Activated CD8-positive, alpha-beta T cell treated with anti-CD3 and anti-CD28 coated beads for 36 hours (primary cell): ENCODE results near the gene MYBBP1A. TPM values are rescaled to one million over a fixed set of nuclear protein-coding genes. Genes with fewer than 3 reads are reported as not detected.

Experiments
- ATAC-seq: fragments of 200-7000 bp; cut with Tn5 transposase; one replicate; pipeline ENCODE4 v1.10.0; 2021; ENCODE audit warnings: mild to moderate bottlenecking, moderate library complexity
- CTCF ChIA-PET: fragments of 350-600 bp; sonication (Branson Sonifier 250); formaldehyde crosslinking; loops from one replicate; lab custom pipeline; 2021; ENCODE audit warnings: antibody characterized with exemption; lab: Charles Lee
- POLR2A ChIA-PET: fragments of 350-600 bp; sonication (Branson Sonifier 250); formaldehyde crosslinking; loops from one replicate; lab custom pipeline; 2021; ENCODE audit warnings: antibody characterized with exemption; lab: Charles Lee
- DNase-seq: peaks from one replicate; pipeline ENCODE4 v3.0.0-alpha.2; 2020
- H3K27ac Mint-ChIP-seq: one replicate; pipeline ENCODE4 v1.8.0; 2021; ENCODE audit warnings: mild to moderate bottlenecking, mixed read lengths
- H3K27me3 Mint-ChIP-seq: one replicate; pipeline ENCODE4 v1.8.0; 2021; ENCODE audit warnings: mixed read lengths
- H3K36me3 Mint-ChIP-seq: one replicate; pipeline ENCODE4 v1.8.0; 2021; ENCODE audit warnings: low read depth, mixed read lengths
- H3K4me1 Mint-ChIP-seq: one replicate; pipeline ENCODE4 v1.8.0; 2021; ENCODE audit warnings: low read depth, mixed read lengths
- H3K4me3 Mint-ChIP-seq: one replicate; pipeline ENCODE4 v1.8.0; 2021; ENCODE audit warnings: mild to moderate bottlenecking, moderate library complexity, mixed read lengths
- H3K9me3 Mint-ChIP-seq: one replicate; pipeline ENCODE4 v1.8.0; 2021; ENCODE audit warnings: mixed read lengths
- CTCF ChIP-seq: fragments of 200-600 bp; IDR thresholded peaks from one replicate; pipeline ENCODE4 v1.8.0; 2022; ENCODE audit warnings: antibody characterized with exemption, mild to moderate bottlenecking
- intact Hi-C: fragments of 100-400 bp; cut with micrococcal nuclease; formaldehyde crosslinking; loops from one replicate; pipeline ENCODE4 v1.10.0; 2022
- total RNA-seq, 2 experiments: library from RNA; stranded (reverse); gene quantifications; one replicate each; pipeline ENCODE4 v1.2.3, GENCODE V29; 2021

Gene MYBBP1A
- total RNA-seq, 2 experiments from 2014 or later: 104 to 107 TPM

- Mint-ChIP-seq H3K36me3 (peaks cover 7% of the 10 kb centered on the region), H3K4me3 (no peak overlapping the region), H3K9me3 (no peaks in the 10 kb centered on the region), H3K27me3 (peaks cover 1% of the 10 kb centered on the region), H3K4me1 (peaks cover 2% of the 10 kb centered on the region), H3K27ac (no peak overlapping the region)
- intact Hi-C loops: loop anchor here (10.0 kb wide), 1 partner anchor 112 kb away; no protein-coding TSS in a partner anchor
- ChIA-PET POLR2A (interaction anchor here (0.6 to 5.7 kb wide), 12 partner anchors 7 to 374 kb away, joined by 3 to 45 read pairs (median 3); partner anchors contain the start of gene SPNS3), CTCF (no interaction called here)
- ATAC-seq (no peak), DNase-seq (no peak)
- TF ChIP-seq CTCF: no peak
Observed at GRCh38 chr17:4536742-4537411, 18.3 kb downstream of the MYBBP1A start.

DNA sequence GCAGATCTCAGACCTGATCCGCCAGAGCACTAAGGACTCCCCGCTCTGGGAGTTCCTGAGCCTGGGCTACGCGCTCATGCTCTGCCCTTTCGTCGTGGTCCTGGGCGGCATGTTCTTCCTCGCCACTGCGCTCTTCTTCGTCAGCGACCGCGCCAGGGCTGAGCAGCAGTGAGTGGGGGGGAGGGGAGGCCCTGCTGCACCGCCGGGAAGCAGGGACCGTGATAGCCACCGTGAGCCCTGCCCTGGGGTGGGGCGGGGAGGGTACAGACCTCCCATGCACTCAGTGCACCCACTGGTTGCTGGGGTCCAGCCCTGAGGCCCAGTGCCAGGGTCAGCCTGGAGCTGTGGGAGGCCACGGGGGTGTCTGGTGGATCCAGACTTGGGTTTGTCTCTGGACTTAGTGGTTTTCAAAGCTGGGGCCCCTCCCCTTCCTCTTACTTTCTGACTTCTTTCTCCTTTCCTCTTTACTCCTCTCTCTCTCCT is 18.9 kb downstream of the MYBBP1A start:
- H3K4me1 Mint-ChIP-seq: peaks cover 2% of the 10 kb centered on the region
- POLR2A ChIA-PET: interaction anchor here (0.6 to 5.7 kb wide), 9 partner anchors 8 to 373 kb away, joined by 3 to 45 read pairs (median 3); no protein-coding TSS in a partner anchor
- intact Hi-C loops: loop anchor here (10.0 kb wide), 1 partner anchor 111 kb away; no protein-coding TSS in a partner anchor
- H3K9me3 Mint-ChIP-seq: no peaks in the 10 kb centered on the region
- ATAC-seq (no peak), DNase-seq (no peak)
- H3K4me3 Mint-ChIP-seq: no peak overlapping the region
- H3K36me3 Mint-ChIP-seq: peaks cover 6% of the 10 kb centered on the region
- no peak for TF ChIP-seq CTCF
- CTCF ChIA-PET: no interaction called here
- H3K27me3 Mint-ChIP-seq: peaks cover 1% of the 10 kb centered on the region
- no peak overlapping the region for H3K27ac Mint-ChIP-seq

GRCh38 chr17:4535667-4536258 is 19.4 kb downstream of the MYBBP1A start:
- Mint-ChIP-seq H3K4me3 (no peak overlapping the region), H3K9me3 (no peaks in the 10 kb centered on the region), H3K27ac (no peak overlapping the region), H3K27me3 (peaks cover 1% of the 10 kb centered on the region), H3K4me1 (peaks cover 2% of the 10 kb centered on the region), H3K36me3 (peaks cover 3% of the 10 kb centered on the region)
- DNase-seq: no peak
- ChIA-PET POLR2A (interaction anchor here (0.7 to 2.4 kb wide), 6 partner anchors 9 to 32 kb away, joined by 3 to 9 read pairs (median 4); no protein-coding TSS in a partner anchor), CTCF (no interaction called here)
- intact Hi-C loops: loop anchor here (10.0 kb wide), 1 partner anchor 111 kb away; no protein-coding TSS in a partner anchor
- TF ChIP-seq CTCF: no peak
- ATAC-seq: no peak

DNA sequence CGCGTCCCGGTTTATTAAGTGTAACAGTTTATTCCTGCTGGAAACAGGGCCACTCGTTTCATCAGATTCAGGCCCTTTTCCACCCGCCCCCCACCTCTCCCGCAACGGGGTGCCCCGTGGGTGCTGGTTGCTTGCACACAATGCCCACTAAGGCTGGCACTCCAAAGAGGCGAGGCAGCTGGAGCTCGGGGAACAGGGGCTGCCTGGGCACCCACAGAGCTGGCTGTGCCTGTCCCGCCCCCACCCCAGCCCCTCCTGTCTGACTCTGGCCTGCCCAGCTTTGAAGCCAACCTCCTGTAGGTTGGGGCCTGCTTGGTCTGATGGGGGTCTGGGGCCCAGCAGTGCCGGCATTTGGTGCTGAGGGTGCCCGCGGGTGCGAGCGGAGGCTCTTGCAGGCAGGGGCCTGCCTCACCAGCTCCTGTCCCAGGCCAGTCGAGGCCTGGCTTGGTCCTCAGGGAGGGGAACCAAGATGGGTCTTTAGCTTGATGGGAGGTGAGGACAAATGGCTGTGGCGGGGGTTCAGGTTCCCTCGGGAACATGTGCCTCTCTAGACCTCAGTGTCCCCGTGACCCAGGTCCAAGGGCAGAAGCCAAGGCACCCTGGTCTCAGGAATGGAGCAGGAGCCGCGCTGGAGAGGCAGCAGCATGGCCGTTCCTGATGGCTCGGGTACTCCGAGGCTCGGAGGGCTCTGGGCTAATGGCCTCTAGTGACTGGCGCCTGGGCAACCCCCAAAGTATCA is 20.1 kb downstream of the MYBBP1A start:
- no peak for TF ChIP-seq CTCF
- CTCF ChIA-PET: no interaction called here

More for the DNA sequence above, 20.1 kb downstream of the MYBBP1A start:
- Mint-ChIP-seq H3K4me3 (no peak overlapping the region), H3K4me1 (peaks cover 2% of the 10 kb centered on the region), H3K36me3 (peaks cover 3% of the 10 kb centered on the region), H3K27ac (no peak overlapping the region), H3K9me3 (no peaks in the 10 kb centered on the region), H3K27me3 (peaks cover 1% of the 10 kb centered on the region)
- ATAC-seq (no peak), DNase-seq (no peak)
- intact Hi-C loops: loop anchor here (10.0 kb wide), 1 partner anchor 110 kb away; no protein-coding TSS in a partner anchor
- POLR2A ChIA-PET: interaction anchor here (0.6 to 2.4 kb wide), 6 partner anchors 9 to 524 kb away, joined by 3 to 9 read pairs (median 4); no protein-coding TSS in a partner anchor
